Measurements from ENCODE around the gene MYBPC3.

MYBPC3 gene

GRCh38 chr11:47333886-47334443 lies 18.5 kb downstream of the MYBPC3 start:
- TF ChIP-seq POLR2AphosphoS5 (IDR thresholded peaks at IDR 0.05; ENCODE audit: low read depth, low read length) = no peak
- TF ChIP-seq FOXP2 (optimal IDR thresholded peaks at IDR 0.05; ENCODE audit: borderline replicate concordance, extremely low read depth, extremely low read length, insufficient read depth) = no peak
- no peak for TF ChIP-seq TAF1 (IDR thresholded peaks at IDR 0.05; ENCODE audit: borderline replicate concordance, insufficient read depth, low read length)
- TF ChIP-seq REST (IDR thresholded peaks at IDR 0.05; ENCODE audit: insufficient read depth in 1 of 2, low read depth in 2 of 2, low read length in 2 of 2) = no peak
- TF ChIP-seq SIN3A (IDR thresholded peaks at IDR 0.05; ENCODE audit: borderline replicate concordance, insufficient read depth, low read length) = no peak

- TF ChIP-seq TAF1 (IDR thresholded peaks at IDR 0.05; ENCODE audit: borderline replicate concordance, insufficient read depth, low read length) (no peak), SIN3A (IDR thresholded peaks at IDR 0.05; ENCODE audit: borderline replicate concordance, insufficient read depth, low read length) (no peak), FOXP2 (optimal IDR thresholded peaks at IDR 0.05; ENCODE audit: borderline replicate concordance, extremely low read depth, extremely low read length, insufficient read depth) (no peak), REST (IDR thresholded peaks at IDR 0.05; ENCODE audit: insufficient read depth in 1 of 2, low read depth in 2 of 2, low read length in 2 of 2) (no peak), POLR2AphosphoS5 (IDR thresholded peaks at IDR 0.05; ENCODE audit: low read depth, low read length) (no peak)
These were observed 19.0 kb downstream of the MYBPC3 start for GRCh38 chr11:47333526-47333845.

DNA sequence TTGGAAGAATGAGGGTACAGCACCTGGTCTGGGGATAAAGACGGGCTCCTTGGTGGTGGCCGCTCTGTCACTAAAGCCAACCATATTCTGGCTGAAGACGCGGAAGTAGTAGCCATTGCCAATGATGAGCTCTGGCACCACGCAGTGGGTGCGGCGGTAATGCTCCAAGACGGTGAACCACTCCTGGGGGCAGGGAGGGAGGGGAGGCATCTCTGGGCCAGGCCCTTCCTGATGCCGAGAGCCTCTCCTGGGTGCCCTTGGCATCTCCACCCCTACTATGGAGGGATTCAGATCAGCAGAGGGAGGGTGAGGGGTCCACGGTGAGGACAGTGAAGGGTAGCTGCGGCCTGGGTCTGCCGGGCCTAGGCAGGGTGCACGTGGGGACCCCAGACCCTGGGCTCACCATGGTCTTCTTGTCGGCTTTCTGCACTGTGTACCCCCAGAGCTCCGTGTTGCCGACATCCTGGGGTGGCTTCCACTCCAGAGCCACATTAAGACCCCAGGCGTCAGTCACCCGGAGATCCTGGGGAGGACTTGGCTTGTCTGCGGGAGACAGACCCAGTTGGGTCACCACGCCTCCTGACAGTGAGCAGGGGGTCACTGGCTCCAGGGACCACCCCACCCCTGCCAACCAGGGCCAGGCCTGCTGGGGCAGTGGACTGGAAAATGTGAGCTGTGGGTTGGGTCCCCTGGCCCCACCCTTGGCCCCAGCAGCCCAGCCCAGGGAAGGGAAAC lies 19.5 kb downstream of the MYBPC3 start:
- TF ChIP-seq POLR2AphosphoS5 (IDR thresholded peaks at IDR 0.05; ENCODE audit: low read depth, low read length) = no peak
- TF ChIP-seq REST (IDR thresholded peaks at IDR 0.05; ENCODE audit: insufficient read depth in 1 of 2, low read depth in 2 of 2, low read length in 2 of 2) = no peak
- TF ChIP-seq TAF1 (IDR thresholded peaks at IDR 0.05; ENCODE audit: borderline replicate concordance, insufficient read depth, low read length) = no peak
- no peak for TF ChIP-seq SIN3A (IDR thresholded peaks at IDR 0.05; ENCODE audit: borderline replicate concordance, insufficient read depth, low read length)
- no peak for TF ChIP-seq FOXP2 (optimal IDR thresholded peaks at IDR 0.05; ENCODE audit: borderline replicate concordance, extremely low read depth, extremely low read length, insufficient read depth)

DNA sequence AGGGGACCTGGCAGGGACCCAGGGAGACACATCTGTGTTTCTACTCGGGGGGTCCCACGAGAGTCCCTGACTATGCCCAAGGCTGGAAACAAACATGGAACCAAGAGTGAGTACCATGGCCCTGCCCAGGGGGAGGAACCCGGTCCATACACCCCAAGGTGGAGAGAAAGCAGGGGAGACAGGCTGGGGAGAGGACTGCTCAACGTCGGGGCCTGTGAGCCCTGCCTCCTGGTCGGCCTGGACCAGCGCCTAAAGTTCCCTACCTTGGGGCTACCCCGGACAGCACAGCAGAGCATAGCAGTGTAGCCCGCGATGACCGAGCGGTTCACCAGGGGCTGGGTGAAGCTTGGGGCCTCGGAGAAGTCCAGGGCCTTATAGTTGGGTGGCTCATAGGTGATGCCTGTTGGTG lies 20.2 kb downstream of the MYBPC3 start:
- TF ChIP-seq SIN3A (IDR thresholded peaks at IDR 0.05; ENCODE audit: borderline replicate concordance, insufficient read depth, low read length) = no peak
- no peak for TF ChIP-seq FOXP2 (optimal IDR thresholded peaks at IDR 0.05; ENCODE audit: borderline replicate concordance, extremely low read depth, extremely low read length, insufficient read depth)
- no peak for TF ChIP-seq POLR2AphosphoS5 (IDR thresholded peaks at IDR 0.05; ENCODE audit: low read depth, low read length)
- TF ChIP-seq TAF1 (IDR thresholded peaks at IDR 0.05; ENCODE audit: borderline replicate concordance, insufficient read depth, low read length) = no peak
- no peak for TF ChIP-seq REST (IDR thresholded peaks at IDR 0.05; ENCODE audit: insufficient read depth in 1 of 2, low read depth in 2 of 2, low read length in 2 of 2)
